NCI-H146 (cell line): ENCODE data around the gene PKM.
"Not testable (repeated sequence)": the region's sequence is repeated elsewhere in the genome, so short reads cannot be mapped to it uniquely, and the experiment has no call there.

Experiments
- DNase-seq: peaks from one replicate; lab custom pipeline; 2025; lab: John Stamatoyannopoulos, UW

PKM gene

GRCh38 chr15:72231066-72231832, at the start of gene PKM:
Gene PKM, minus strand, starts transcription at chr15:72231190. Its CDS starts 12,093 bp downstream, at chr15:72219097.
- peak; percentile 96 for DNase-seq

GRCh38 chr15:72280751-72281150, 49.8 kb upstream of the PKM start:
- DNase-seq = no peak

- DNase-seq = no peak
These were observed 47.7 kb upstream of the PKM start for GRCh38 chr15:72278737-72279136.

GRCh38 chr15:72276326-72276700, 45.3 kb upstream of the PKM start:
- no peak for DNase-seq

GRCh38 chr15:72275635-72276325, 44.8 kb upstream of the PKM start:
- DNase-seq = not testable (repeated sequence)

GRCh38 chr15:72272997-72273352, 42.0 kb upstream of the PKM start:
- no peak for DNase-seq

GRCh38 chr15:72272213-72272996, 41.4 kb upstream of the PKM start, which contains the start of gene PARP6:
Gene PARP6, minus strand, starts transcription at chr15:72272554. Its CDS starts 5,077 bp downstream, at chr15:72267477.
- peak; percentile 97 for DNase-seq

- DNase-seq = peak; percentile 18
These were observed 40.9 kb upstream of the PKM start for GRCh38 chr15:72271895-72272212.

GRCh38 chr15:72271221-72271620, 40.2 kb upstream of the PKM start:
- DNase-seq = no peak

- DNase-seq = no peak
These were observed 38.7 kb upstream of the PKM start for GRCh38 chr15:72269739-72270138.

- DNase-seq = no peak
These were observed 34.0 kb upstream of the PKM start for GRCh38 chr15:72265031-72265430.

- DNase-seq = no peak
These were observed 21.8 kb upstream of the PKM start for GRCh38 chr15:72252663-72253299.

- no peak for DNase-seq
These were observed 18.3 kb upstream of the PKM start for GRCh38 chr15:72249142-72249810.

- DNase-seq = no peak
These were observed 17.5 kb upstream of the PKM start for GRCh38 chr15:72248514-72248913.

GRCh38 chr15:72242775-72243370, 11.9 kb upstream of the PKM start:
- DNase-seq = no peak

GRCh38 chr15:72239652-72240051, 8.7 kb upstream of the PKM start:
- DNase-seq = no peak

- DNase-seq = no peak
These were observed 7.6 kb upstream of the PKM start for GRCh38 chr15:72238586-72238985.

GRCh38 chr15:72237853-72238224, 6.8 kb upstream of the PKM start:
- DNase-seq = no peak

- no peak for DNase-seq
These were observed 6.3 kb upstream of the PKM start for GRCh38 chr15:72237029-72237852.

- no peak for DNase-seq
These were observed 5.5 kb upstream of the PKM start for GRCh38 chr15:72236381-72237003.
